HG03025 (cell line): ENCODE data around the gene SMIM33.
A peak's percentile ranks its signal among the peaks of the same experiment; 100 is the strongest.
"Not testable (repeated sequence)": the region's sequence is repeated elsewhere in the genome, so short reads cannot be mapped to it uniquely, and the experiment has no call there.

Experiments
- ATAC-seq: cut with Tn5 transposase; IDR thresholded peaks from one replicate; pipeline ENCODE4 v1.9.1; 2021; ENCODE audit warnings: mild to moderate bottlenecking, moderate library complexity; ENCODE audit not compliant: unreplicated experiment, low FRiP score

Gene SMIM33

DNA sequence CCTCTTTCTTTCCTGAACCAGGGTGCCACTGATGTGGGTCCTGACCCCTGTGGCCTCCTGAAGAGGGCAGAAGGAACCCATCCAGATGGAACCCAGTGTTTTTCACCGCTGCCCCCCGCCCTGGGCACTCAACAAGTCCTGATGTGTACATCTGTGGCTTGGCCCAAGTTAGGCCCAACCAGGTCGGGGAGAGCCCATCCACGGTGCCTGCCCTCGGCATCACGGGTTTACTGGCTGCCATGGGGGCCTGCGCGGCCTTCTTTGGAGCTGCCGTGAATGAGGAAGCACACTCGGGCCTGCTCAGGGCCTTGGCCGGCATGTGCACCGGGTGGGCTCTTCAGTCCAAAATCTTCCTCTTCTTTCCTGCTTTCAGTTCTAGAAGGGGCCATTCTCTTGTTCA is 14.0 kb upstream of the SMIM33 start:
- no peak for ATAC-seq

DNA sequence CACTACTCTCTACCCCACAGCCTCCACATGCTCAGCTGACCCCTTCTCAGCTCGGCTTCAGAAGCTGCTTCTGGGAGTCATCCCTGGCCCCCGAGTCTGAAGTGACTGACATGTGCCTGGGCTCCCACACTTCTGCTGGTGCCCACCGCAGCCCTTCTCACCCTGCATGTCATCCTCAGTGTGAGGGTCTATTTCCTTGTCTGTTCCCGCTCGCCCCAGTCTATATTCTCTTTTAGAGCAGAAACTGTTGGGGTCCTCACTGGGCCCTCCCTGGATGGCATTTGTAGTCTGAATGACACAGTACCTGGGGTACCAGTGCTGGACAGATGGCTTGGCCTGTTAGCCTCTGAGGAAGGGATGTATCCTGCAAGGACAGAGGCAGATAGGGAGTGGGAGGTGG is 13.6 kb upstream of the SMIM33 start:
- ATAC-seq: no peak

DNA sequence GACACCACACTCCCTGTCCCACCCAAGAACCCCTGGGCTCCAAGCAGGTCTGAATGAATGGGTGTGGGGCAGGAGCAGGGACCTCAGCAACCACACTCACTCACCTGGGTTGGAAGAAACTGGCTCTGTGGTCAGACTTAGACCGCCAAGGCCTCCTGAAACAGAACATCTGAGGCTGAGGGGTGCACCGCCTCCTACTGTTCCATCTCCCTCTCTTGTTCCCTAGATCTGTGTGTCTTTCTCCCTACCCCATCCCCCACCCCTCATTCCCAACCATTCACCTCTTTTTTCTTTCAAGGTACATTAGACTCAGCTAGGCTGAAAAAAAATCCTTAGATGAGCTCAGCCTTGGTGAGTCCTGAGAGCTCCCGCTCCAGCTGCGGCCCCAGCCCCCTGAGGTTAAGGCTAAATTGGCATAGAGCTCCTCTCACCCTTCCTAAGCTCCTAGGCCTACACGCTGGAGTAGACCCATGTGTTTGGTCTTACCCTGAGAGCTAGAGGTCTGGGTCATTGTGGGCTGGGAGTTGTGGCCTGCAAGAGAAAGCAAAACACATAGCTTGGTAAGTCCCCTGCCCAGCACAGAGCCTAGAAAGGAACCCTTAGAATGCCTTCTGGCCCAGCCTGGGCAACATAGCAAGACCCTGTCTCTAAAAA is 13.0 kb upstream of the SMIM33 start:
- no peak for ATAC-seq

DNA sequence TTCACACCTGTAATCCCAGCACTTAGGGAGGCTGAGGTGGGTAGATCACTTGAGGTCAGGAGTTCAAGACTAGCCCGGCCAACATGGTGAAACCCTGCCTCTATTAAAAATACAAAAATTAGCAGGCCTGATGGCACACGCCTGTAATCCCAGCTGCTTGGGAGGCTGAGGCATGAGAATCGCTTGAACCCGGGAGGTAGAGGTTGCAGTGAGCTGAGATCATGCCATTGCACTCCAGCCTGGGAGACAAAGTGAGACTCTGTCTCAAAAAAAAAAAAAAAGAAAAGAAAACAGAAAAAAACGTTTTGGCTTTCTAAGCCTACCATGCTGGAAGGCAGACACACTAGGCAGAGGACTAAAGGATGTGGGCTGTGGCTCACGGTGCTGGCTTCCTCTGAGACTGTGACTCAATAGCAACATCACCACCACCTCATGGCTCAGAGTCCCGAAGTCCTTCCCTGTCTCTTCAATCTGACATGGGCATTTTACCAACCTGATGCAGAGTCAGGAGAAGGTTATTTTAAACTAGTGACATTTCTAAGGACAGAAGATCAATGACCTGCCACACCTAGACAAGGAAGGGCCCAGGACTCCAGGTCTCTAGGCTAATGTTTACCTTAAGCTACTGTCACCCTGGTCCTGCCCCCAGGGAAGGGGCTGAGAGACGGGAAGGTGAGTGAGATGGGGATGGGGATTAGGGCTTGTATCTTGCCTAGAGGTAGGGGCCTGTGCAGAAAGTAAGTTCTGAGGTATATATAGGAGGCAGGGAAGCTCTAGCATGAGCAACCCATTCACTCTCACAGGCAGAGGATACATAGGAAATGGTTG is 12.0 kb upstream of the SMIM33 start:
- peak; percentile 45 for ATAC-seq

DNA sequence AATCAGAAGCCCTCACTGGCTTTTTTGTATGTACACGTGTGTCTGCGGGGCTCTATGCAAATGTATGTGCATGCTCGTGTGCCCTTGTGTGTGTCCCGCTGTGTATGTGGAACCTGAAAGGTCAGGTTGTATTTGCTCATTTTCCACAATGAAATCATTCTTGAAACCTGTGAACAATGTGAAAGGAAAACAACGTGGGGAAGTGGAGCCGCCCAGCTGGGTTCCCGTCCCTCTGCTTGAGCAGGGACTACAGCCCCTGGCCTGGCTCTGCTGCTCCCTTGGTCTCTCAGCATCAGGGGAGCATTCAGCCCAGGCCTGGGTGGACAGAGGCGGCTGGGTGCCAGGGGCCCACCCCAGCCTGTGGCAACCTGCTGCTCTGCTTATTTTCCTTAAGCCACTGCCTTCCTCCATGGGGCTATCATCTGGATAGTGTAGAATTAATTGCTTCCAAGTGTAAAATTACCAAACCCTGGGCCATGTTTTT is 11.3 kb upstream of the SMIM33 start:
- ATAC-seq: no peak

DNA sequence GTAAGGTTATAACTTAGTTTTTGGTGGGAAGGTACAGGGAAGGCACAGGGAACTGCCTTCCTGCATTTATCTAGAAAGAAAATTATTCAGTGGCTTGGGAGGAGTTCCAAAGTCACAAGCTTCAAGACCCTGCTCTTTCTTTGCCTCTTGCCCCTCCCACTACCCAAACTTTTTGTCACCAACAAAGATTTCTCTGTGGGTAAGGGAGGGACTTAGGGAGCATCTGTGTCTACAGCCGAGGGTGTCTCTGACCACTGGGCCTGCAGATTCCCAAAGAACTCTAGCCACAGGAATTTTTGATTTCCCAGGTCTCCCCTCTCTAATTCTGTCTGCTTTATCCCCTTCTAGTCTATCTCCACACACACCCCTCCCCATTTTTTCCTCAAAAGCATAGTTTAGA is 10.3 kb upstream of the SMIM33 start:
- no peak for ATAC-seq

DNA sequence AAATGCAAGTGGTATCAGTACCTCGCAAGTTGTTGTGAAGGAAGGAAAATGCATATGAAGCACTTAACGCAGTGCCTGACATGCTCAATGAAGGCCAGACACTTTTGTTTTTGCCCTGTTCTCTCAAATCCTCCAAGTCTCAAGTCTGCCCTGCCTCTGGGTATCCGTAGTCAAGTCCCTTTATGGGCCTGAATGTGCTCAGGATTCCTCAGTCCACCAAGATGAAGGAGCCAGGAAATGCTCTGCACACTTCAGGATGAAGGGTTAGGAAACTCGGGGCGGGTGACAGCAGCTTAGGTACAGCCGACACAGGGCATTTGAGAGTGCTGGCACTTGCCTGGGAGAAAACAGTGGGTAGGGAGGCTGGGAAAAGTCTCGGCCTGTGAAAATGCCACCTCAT is 9.6 kb upstream of the SMIM33 start:
- ATAC-seq: no peak

DNA sequence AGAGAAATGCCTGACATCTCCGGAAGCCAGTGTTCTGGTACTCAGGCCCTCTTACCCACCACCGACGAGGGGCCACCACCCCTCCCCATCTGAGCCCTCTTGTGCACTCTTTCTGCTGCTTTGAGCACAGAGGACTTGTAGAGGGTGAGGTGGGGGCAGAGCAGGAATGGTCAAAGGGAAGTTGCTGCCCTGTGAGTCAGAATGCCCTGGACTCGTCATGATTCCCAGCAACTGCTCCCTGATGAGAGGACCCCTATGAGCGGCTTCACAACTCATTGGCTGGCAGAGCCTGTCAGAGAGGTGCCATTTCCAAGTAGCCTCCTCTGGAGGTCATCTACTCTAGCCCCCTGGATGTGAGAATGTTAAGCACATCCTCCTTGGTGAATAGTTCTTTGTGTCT is 9.1 kb upstream of the SMIM33 start:
- ATAC-seq: no peak

DNA sequence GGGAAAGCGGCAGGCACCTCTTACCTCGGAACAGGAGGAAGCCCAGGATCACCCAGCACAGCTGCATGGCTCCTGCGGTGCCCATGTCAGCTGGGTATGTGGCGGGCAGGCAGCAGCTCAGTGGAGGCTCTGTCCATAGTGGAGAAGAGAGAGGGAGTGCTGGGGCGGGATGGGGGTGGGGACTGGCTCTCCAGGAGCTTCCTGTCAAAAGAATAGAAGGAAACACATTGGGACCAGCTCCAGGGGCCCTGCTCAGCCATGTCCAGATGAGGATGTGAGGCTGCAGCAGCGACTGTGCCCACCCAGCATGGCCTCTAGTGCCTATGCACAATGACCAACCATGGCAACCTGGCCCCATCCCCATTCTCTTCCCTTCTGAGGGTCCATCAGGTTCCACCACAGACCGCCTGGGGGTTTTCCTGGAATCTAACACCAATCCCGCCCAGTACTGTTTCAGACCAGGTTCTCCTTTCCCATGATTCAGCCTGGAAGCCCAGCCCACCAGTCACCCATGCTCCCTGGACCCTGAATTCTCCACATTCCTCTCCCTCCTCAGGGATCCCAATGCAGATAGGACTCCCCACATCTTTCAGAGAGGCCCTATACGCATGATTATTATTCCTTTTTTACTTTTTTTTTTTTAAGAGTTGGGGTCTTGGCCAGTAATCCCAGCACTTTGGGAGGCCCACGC is 8.1 kb upstream of the SMIM33 start, which contains the start of gene ECSCR:
Gene ECSCR, minus strand, starts transcription at position 158 of the 691 bp plus-strand sequence. Its CDS starts 73 bp downstream, at position 85.
- ATAC-seq: no peak

DNA sequence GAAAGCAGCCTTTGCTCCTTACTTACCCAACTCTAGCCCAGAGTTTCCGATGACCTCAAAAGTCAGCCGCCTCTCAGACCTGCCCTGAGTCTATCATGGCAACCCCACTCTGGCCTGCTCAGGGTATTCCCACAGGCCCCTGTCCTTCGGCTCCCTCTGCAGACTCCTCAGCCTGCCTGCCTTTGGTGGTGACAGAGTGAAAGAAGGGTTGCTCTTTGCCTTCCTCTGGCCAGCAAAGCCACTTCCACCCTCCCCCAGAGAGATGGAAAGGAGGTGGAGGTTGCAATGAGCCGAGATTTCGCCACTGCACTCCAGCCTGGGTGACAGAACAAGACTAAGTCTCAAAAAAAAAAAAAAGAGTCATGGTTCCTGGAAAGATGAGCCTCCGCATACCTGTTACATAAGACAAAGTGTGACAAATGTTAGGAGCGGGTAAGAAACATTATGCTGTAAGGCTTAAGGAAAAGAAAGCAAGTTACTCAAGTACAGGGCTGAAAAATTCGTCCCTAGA is 2.3 kb upstream of the SMIM33 start:
- ATAC-seq: no peak

DNA sequence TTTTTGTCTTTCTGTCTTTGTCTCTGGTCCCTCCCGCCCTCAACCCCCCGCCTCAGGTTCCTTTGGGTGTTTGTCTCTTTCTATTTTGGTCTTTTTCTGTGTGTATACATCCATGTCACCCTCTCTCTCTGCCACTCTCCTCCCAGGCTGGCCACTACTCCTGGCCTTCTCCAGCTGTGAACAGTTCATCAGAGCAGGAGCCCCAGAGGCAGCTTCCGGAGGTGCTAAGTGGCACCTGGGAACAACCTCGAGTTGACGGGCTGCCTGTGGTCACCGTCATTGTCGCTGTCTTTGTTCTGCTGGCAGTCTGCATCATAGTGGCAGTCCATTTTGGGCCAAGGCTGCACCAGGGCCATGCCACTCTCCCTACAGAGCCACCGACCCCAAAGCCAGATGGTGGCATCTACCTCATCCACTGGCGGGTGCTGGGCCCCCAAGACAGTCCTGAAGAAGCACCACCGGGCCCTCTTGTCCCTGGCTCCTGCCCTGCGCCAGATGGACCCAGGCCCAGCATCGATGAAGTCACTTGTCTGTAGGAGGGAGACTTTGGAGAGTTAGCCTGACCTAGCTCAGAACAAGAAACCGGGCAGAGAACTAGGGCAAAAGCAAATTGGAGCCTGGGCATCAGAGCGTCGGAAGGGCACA is 1.7 kb downstream of the SMIM33 start:
- no peak for ATAC-seq

DNA sequence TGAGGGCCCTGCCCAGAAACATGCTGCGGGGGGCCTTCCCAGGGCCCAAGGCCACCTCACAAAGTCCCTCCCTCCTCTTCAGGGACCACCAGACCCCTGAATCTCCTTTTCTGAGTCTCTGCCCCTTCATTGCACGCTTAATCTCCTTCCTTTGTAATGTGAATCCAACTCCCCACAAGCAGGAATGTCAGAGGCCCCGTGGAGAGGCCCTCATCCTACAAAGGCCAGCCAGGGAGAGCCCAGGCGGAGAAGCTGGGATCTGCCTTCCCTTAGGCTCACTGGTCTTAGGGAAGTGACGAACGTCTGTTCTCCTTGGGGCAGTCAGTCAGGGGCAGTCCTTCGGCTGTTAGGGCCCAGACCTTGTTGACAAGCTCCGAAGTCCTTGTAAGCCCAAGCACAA is 2.3 kb downstream of the SMIM33 start:
- no peak for ATAC-seq

DNA sequence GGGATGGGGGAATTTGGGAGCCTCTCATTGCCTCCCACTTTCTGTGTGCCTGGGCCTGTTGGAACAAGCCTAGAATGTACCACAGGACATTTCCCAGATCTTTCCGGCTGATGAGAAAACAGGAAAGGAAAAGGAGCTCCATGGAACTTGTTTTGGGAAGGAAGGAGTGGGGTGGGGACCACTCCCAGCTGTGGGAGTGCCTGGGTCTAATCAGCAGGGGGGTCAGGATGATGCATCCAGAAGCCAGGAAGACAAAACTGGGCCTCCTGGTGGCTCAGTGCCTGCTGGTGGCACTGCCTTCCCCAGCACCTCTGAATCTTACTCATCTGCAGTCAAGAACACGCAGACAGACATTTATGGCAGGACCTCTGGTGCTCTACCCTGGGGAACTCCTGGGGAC is 2.8 kb downstream of the SMIM33 start:
- ATAC-seq: no peak

DNA sequence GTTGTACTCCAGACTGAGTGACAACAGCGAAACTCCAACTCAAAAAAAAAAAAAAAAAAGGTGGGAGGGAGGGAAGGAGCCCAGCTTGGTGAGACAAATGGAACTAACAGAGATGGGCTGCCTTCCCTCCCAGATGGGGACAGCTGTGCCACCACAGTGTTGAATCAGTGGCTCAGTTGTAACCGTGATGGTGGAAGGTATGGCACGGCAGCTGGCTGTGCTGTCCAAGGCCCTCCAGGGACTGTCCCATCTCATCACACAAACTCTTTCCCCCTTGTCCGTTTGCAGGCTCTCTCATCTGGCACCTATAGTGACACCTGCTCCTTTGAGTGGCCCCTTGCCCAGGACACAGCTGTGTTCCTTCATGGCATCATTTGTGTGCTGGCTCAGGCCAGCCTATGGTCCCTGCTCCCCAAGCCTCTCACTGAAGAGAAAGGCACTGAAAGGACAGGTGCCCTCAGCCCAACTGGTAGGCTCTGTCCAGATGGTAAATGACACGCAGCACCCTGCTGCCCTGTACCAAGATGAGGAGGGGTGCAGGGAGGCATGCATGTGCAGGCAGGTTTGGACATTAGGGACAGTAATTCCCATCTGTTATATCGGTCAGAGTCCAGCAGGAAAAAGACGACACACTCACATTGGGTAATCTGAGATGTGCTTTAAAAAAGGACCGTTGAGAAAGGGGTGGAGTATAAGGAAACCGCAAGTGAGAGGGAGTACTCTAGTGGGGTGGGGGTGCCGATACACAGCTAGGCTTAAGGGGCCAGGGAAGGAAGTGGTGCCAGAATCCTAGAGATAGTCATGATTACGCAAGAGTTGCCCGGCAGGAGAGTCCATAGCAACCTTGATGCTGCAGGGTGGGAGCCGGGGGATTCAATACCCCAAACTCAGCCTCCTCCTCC is 4.3 kb downstream of the SMIM33 start:
- ATAC-seq: no peak

DNA sequence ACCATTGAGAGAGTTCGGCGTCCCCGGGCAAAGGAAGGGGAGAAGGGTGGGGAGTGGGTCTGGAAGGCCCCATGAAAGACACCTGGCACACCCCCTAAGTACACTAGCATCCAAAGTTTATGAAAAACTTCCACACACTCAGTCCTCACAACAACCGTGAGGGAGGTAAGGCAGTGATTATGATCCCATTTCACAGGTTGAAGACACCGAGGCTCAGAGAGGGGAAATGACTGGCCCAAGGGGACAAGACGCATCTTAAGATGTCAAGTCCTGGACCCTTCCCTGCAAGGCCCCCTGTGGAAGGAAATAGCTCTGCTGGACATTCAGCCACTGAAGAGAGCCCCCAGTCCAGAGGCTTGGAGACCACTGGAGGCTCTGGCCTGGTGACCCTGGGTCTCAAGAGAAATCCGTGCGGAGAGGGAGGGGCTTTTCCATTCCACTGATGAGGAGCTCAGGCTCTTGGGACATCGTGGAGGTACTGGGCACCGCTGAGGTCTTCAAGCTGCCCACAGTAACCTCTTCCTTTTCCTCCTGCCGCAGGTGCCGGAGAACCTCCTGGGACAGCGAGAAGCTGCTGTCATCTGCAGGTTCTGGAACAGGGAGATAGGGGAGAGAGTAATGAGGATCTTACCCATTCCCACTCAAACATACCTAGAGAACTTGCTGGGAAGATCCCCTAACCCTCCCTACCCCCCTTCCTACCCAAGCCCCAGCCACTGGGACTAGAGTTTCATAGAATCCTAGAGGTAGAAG is 5.2 kb downstream of the SMIM33 start:
- ATAC-seq: no peak

DNA sequence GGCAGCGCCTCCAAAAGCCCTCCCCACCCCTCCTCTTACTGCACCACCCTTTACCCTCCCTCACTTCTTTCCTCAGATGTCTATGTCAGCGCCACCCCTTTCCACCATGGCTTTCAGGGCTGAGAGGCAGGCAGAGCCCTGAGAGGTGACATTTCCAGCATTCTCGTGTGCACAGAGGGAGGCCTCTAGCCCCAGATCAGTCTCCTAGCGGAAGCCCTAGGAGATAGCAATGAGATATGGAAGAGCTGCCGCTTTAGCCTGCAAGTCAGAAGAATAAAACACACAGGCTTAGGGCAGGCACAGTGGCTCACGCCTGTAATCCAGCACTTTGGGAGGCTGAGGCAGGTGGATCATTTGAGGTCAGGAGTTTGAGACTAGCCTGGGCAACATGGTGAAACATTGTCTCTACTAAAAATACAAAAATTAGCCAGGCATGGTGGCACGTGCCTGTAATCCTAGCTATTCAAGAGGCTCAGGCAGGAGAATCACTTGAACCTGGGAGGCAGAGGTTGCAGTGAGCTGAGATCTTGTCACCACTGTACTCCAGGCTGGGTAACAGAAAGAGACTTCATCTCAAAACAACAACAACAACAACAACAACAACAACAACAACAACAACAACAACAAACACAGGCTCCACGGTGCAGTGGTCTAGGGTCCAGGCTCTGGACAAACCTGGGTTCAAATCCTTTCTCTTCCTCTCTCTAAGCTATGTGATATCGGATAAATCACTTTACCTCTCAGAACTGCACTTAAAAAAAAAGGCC is 8.0 kb downstream of the SMIM33 start:
- not testable (repeated sequence) for ATAC-seq

DNA sequence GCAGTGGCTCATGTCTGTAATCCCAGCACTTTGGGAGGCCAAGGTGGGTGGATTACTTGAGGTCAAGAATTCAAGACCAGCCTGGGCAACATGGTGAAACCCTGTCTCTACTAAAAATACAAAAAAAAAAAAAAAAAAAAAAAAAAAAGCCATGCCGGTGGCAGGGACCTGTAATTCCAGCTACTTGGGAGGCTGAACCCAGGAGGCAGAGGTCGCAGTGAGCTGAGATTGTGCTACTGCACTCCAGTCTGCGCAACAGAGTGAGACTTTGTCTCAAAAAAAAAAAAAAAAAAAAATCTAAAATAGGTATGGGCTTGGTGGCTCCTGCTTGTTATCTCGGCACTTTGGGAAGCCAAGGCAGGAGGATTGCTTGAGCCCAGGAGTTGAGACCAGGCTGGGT is 8.9 kb downstream of the SMIM33 start:
- ATAC-seq: not testable (repeated sequence)

DNA sequence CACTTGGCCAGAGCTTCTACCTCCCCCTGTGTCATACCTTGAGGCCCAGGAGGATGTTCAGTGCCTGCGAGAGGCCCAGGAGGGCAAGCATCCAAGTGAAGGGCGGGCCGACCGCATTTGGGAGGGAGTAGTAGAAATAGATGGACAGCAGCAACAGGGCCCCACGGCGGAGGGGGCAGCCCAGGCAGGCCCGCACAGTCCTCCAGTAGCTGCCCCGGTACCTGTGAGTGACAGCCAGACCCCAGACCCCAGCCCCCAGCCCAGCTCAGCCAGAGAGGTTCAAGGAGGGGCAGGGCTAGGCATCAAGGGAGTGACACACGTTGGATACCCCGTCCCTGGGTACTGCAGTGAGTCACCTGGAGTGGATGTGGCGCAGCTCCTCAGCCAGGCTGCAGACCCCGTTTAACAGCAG is 10.3 kb downstream of the SMIM33 start:
- no peak for ATAC-seq
